LNCAP (cell line): ENCODE results near the gene PDZD2.

Source experiments
- TF ChIP-seq, protein P1 (sequence below): fragments of 450-650 bp; IDR thresholded peaks from 2 replicates; pipeline ENCODE4 v1.5.1; 2017; ENCODE audit warnings: mild to moderate bottlenecking

PDZD2 gene

DNA sequence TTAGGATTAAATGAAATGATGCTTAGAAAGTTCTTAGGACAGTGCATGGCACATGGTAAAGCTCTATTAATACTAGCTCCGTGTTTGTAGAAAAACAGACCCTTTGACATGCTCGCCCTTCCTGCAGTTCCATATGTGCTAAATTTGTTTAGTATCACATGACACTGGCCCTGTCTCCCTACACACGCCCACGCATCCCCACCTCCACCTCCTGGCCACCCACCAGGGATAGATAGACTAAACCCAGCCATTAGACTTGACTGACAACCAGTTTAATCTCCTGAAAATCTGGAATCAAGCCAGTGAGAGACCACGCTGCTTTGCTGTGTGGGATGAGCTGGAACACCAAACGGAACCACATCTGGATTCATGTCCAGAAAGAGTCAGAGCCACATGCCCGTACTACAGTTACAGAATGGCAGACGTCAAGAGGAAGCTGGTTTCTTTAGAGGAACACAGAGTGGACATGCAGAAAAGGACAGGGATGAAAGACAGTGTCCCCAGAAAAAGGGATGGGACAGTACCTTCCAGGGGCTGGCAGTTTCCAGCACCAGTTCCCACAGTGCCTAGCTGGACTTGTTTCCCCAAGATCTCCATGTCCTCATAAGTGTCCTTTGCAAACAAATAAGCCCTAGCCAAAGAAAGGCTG, 186.1 kb downstream of the PDZD2 start:
- TF ChIP-seq, protein P1, sequence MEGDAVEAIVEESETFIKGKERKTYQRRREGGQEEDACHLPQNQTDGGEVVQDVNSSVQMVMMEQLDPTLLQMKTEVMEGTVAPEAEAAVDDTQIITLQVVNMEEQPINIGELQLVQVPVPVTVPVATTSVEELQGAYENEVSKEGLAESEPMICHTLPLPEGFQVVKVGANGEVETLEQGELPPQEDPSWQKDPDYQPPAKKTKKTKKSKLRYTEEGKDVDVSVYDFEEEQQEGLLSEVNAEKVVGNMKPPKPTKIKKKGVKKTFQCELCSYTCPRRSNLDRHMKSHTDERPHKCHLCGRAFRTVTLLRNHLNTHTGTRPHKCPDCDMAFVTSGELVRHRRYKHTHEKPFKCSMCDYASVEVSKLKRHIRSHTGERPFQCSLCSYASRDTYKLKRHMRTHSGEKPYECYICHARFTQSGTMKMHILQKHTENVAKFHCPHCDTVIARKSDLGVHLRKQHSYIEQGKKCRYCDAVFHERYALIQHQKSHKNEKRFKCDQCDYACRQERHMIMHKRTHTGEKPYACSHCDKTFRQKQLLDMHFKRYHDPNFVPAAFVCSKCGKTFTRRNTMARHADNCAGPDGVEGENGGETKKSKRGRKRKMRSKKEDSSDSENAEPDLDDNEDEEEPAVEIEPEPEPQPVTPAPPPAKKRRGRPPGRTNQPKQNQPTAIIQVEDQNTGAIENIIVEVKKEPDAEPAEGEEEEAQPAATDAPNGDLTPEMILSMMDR: no peak

GRCh38 chr5:31825518-31826068, 186.7 kb downstream of the PDZD2 start:
- TF ChIP-seq, protein P1: peak; percentile 80

DNA sequence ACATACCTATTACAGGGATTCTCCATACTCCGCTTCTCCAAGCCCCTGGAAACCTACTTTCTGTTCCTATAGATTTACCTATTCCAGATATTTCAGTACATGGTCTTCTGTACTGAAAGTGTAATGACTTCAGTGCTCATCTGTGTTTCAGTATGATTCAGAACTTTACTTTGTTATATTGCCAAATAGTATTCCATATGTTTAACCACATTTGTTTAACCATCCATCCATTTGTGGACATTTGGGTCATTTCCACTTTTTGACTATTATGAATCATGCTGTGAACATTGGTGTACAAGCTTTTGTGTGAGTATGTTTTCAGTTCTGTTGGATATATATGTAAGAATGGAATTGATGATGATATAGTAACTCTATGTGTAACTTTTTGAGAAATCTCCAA, 188.9 kb downstream of the PDZD2 start:
- TF ChIP-seq, protein P1: no peak

GRCh38 chr5:31832966-31833365, 194.0 kb downstream of the PDZD2 start:
- TF ChIP-seq, protein P1: no peak

- TF ChIP-seq, protein P1: no peak
These were observed 194.8 kb downstream of the PDZD2 start for GRCh38 chr5:31833710-31834109.

DNA sequence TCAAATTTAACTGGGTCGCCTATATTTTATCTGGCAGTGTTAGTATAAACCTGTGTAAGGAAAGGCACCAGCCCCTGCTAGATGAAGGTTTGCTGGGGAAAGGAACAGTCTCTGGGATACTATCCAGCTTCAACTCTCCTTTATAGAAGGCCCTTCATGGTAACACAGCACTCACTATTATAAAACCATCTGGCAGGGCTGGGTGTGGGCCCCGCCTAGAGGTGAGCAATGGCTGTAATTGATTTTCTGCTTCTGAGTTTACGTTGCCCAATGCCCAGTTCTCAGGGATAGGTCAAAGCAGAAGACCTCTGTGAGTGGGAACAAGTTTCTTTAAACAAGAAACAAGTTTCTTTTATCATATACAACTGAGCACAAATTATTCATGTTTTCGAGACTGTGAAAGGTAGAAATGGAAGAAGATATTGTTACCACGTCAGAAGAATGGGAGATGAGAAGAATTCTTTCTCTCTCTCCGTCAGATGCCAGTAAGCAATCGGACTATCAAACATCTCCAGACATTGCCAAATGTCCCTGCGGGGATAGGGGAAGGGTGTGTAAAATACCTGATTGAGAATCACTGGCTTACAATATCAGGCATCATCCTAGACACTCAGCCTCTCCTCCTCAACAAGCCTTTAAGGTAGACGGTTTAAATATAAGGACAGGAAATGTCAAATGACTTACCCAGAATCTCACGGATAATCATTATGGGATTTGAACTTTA, 205.9 kb downstream of the PDZD2 start:
- TF ChIP-seq, protein P1: no peak

DNA sequence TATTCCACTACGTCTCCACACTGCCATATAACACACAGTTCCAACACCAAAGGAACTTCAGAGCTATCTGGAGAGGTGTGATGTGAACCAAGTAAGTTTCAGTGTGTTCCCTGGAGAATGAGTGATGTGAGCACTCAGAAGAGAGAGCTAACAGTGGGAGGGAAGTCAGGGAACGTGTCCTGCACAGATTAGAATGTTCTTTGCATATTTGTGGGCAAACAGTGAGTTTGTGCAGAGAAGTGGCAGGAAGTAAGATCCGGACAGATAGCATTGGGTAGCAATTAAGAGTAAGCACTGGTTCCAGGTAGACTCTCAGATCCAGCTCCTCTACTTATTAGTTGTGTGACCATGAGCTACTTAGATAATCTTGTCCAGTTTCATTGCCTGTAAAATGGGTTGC, 206.4 kb downstream of the PDZD2 start:
- TF ChIP-seq, protein P1: no peak
